Measurements from ENCODE around the gene SLC25A26.
"Not testable (repeated sequence)": the region's sequence is repeated elsewhere in the genome, so short reads cannot be mapped to it uniquely, and the experiment has no call there.

The SLC25A26 gene

GRCh38 chr3:66415867-66416428 lies 195.1 kb downstream of the SLC25A26 start:
- DNase-seq = no peak

GRCh38 chr3:66416556-66417304 lies 195.9 kb downstream of the SLC25A26 start:
- DNase-seq = no peak

DNA sequence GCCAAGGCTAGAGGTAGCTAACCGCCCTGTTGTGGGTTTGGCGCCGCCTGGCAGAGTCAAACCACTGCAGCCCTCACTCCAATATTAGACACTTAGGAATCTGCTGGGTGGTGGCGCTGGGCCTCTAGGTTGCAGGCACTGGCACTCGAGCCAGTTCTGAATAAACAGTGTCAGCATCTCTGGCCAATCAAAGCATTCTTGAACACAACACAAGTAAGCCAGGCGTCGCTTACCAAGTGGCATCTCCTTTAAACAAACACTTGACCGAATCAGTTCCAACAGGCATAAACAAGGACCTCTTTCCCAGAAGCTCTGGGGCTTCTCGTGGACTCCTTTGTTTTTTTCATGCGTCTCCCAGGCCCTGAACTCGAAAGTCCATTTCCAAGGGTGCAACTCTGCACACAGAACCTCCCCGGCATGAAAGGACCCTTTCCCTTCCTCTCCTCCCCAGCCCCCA lies 197.7 kb downstream of the SLC25A26 start:
- no peak for DNase-seq

- no peak for DNase-seq
These were observed 198.2 kb downstream of the SLC25A26 start for GRCh38 chr3:66419036-66419435.

DNA sequence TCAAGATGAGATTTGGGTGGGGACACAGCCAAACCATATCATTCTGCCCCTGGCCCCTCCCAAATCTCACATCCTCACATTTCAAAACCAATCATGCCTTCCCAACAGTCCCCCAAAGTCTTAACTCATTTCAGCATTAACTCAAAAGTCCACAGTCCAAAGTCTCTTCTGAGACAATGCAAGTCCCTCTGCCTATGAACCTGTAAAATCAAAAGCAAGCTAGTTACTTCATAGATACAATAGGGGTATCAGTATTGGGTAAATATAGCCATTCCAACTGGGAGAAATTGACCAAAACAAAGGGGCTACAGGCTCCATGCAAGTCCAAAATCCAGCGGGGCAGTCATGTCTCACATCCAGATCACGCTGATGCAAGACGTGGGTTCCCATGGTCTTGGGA lies 200.3 kb downstream of the SLC25A26 start:
- not testable (repeated sequence) for DNase-seq

DNA sequence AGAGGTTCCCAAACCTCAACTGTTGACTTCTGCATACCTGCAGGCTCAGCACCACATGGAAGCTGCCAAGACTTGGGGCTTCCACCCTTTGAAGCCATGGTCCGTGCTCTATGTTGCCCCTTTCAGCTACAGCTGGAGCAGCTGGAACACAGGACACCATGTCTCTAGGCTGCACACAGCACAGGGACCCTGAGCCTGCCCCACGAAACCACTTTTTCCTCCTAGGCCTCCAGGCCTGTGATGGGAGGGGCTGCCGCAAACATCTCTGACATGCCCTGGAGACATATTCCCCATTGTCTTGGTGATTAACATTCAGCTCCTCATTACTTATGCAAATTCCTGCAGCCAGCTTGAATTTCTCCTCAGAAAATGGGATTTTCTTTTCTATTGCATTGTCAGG lies 201.1 kb downstream of the SLC25A26 start:
- not testable (repeated sequence) for DNase-seq

GRCh38 chr3:66423791-66424190 lies 203.0 kb downstream of the SLC25A26 start:
- no peak for DNase-seq

- DNase-seq = no peak
These were observed 204.2 kb downstream of the SLC25A26 start for GRCh38 chr3:66425032-66425431.

DNA sequence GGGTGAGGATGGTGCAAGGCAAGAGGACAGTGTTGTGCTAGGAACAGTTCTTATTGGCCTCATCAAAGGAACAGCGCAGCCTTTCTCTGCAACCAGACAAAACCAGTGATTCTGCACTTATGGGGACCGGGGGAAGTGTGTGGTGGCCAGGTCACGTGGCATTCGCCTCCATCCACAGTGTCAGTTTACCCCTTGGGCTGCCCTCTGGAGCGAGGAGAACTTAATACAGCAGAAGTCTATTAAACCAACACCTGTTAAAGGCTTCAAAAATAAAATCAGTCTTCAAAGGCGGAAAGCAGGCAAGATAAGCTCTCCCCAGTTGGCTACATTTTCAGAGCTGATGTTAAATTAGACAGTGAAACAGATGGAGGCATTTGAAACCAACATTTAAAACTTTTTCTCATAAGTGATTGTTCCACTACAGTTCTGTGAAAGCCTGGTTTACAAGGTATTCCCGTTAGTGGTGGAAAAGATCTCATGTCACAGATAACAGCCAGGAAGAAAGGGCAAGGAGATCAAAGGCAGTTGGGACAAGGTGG lies 204.8 kb downstream of the SLC25A26 start:
- DNase-seq = no peak

DNA sequence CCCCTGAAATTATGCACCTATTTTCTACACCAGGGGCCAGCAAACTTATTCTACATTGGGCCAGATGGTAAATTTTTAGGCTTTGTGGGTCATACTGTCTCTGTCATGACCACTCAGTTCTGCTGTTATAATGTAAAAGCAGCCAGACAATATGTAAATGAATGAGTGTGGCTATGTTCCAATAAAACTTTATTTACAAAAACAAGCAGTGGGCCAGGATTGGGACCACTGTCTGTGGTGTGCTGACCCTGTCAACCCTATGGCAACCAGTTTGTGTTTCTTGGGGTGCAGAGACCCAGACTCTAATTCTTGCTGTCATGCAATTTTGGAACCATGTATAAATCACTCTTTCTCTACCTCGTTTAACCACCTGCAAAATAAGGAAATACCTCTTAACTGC lies 205.3 kb downstream of the SLC25A26 start:
- no peak for DNase-seq

DNA sequence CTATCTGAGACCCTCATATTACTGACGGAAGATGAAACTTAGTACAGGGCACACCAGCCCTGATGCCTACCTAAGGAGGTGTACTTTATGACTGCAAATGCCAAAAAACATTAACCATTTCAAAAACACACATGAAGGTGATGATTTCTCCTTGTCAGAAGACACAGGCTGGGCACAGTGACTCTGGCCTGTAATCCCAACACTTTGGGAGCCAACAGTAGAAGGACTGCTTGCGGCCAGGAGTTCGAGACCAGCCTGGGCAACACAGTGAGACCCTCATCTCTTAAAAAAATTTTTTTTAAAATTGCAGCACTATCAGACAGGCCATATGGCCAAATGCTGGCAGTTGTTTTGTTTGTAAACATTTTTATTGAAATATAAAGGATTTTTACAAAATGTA lies 206.6 kb downstream of the SLC25A26 start:
- no peak for DNase-seq

GRCh38 chr3:66427951-66428474 lies 207.2 kb downstream of the SLC25A26 start:
- no peak for DNase-seq
